GM18507 (cell line): Measurements from ENCODE around the gene LIN7C.
A peak's percentile ranks its signal among the peaks of the same experiment; 100 is the strongest.

Experiments
- DNase-seq: peaks from one replicate; pipeline ENCODE4 v3.0.0; 2011; ENCODE audit warnings: low read depth; ENCODE audit not compliant: insufficient read length; ENCODE audit errors: extremely low spot score
- FAIRE-seq: peaks from 2 replicates; lab custom pipeline; 2011; peaks lifted over from hg19 to GRCh38; lab: Jason Lieb, UNC

LIN7C gene

GRCh38 chr11:27472398-27473016 lies 34.1 kb downstream of the LIN7C start, which contains the start of gene LGR4:
LGR4 (minus strand) TSS chr11:27472790; CDS start chr11:27472302, 488 bp downstream.
- DNase-seq, result peak; percentile 29
- FAIRE-seq, result no peak

DNA sequence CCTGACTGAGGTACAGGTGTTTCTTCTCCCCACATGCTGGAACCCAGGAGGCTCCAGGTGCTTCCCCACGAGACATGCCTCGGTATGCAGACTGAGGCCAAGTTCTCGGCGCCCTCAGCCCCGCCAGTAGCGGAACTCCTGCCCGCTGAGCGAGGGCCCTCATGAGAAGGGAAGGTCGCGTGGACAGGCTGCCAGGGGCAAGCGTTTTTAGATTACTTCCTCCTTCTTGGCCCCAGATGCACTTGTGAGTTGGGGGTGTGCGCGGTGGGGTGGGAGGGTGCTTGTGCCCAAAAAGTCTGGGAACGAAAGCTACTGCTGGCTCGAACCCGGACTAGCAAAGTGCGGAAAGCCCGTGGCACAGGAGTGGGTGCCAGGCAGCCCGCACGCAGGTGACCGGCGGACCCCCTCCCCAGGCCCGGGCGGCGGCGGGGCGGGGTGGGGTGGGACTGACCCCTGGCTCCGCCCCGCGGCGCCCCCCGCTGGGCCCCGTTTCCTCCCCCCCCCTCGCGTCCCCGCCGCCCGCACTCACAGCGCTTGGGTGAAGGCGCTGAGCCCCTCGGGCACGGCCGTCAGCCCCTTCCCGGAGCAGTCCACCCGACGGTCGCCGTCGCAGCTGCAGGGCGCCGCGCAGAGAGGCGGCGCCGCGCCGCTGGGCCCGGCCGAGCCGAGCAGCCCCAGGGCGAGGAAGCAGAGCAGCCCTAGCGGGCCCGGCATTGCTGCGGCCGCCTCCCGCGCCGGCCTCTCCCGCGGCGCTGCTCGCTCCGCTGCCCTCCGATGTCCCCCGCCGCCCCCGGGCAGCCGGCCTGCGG lies 34.8 kb downstream of the LIN7C start:
- FAIRE-seq (no peak), DNase-seq (no peak)

DNA sequence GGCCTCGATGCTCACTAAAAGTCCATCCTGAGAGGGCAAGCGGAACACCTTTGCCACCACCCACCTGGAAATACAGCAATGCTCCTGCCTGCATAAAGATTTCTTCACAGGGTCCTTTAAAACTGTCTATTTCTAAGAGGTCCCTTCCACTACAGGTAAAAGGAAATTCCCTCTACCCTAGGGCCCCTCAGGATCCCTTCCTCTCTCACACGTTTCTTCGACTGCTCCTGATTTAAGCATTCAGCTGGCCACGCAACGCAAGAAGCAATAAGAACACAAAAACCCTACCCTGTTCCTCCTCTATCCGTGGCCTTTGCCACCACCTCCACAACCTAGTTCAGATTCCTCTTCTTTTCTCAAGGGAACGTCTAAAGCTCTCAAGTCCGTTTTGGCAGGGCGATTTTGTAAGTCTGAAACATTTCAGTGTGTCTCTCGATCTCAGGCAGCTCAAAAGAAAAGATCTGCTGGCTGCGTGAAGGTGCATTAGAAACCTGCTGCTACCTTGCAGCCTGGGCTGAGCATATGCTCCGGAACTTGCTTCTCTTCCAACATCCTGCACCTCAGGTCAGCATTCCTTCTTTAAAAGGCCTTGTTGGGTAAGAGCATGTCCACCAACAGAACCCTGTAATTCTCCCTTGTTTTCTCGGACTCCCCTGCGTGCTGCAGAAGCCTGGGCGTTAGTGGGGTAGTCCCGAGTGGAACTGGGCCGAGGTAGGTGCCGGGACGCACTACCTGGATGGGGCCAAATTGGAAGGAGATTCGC lies 35.6 kb downstream of the LIN7C start:
- DNase-seq (no peak), FAIRE-seq (no peak)

DNA sequence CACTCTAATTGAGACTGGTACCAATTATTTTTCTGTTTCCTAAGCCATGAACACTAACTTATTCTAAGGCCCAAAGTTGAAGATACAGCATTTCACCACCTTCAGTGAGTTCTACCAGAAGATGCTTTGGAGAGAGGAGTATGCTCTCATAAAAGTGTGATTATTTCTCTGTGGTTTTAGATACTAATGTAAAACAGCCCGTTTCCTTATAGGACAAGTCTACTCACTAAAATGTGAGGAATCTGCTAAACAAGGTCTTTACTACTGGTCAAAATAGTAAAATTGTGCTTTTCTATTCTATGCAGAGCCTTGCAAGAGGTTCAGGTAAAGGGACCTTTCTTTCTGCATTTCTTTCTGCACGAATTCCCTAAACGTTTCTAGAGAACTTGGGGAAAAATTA lies 36.4 kb downstream of the LIN7C start:
- FAIRE-seq (no peak), DNase-seq (no peak)

DNA sequence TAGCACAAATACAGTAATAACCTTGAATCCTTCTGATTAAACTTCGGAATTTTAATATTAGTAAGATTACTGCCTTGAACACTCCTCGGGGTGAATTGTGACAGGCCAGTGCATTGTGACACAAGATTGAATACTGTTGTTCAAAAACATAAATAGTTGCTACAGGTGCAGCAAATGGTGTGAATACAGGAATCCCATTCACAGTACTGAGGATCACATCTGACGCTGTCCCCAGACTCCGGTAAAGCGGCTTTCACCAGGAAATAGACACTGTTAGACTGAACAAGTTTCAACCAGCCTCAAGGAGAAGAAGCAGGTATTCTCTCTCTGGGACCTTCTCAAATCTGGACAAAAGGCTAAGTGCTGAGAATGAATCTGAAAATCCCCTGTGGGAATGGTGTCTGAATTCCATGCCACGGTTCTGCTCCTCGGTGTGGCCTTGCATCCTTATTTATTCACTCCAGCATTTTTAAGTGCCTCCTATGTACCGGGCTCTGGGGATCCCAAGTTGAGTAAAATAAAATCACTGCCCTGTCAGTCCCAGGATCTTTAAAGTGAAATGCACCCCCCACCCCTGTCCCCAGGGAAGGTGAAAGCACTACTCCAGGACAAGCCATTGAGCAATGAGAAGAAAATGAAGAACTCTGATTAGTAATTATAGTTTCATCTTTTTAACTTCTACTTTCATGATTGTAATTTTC lies 37.4 kb downstream of the LIN7C start:
- FAIRE-seq, result no peak
- no peak for DNase-seq

- FAIRE-seq (no peak), DNase-seq (no peak)
These were observed 38.2 kb downstream of the LIN7C start for GRCh38 chr11:27468209-27468994.

- DNase-seq, result no peak
- no peak for FAIRE-seq
These were observed 39.2 kb downstream of the LIN7C start for GRCh38 chr11:27467181-27467913.

DNA sequence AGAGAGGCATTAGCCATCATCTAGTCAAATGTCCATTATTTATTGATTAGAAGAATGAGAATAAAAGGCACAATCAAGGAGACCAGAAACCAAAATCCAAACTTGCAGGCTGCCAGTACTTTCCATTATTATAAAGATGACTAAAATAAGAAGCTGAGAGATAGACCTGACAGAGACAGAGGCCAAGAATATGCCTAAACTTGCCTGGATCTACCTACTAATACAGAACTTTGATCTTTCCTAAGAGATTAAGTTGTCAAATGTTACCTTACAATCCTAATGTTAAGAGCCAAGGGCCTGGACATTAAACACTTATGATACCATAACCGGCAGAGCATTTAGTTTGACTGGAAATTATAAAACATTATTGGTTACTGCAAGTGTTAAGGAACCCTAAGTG lies 40.2 kb downstream of the LIN7C start:
- no peak for FAIRE-seq
- DNase-seq, result no peak

DNA sequence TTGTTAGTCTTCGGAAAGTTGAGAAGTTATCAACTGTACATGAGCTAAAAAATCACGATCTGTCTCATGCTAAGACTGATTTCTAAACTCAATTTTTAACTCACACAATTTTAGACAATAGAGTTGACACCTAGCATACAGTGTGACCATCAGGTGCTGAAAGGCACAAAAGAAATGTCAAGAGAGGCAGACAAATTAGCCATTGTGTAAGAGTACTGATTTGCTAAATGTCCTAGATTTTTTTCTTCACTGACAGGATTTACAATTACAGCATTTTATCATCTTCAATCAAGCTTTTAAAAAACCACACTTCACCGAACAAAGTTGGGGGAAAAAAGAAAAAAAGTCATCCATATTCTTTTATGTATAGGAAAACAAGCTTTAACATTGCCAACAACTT lies 40.9 kb downstream of the LIN7C start:
- no peak for DNase-seq
- FAIRE-seq, result no peak

- FAIRE-seq, result no peak
- no peak for DNase-seq
These were observed 41.7 kb downstream of the LIN7C start for GRCh38 chr11:27464909-27465308.

- no peak for FAIRE-seq
- DNase-seq, result no peak
These were observed 42.3 kb downstream of the LIN7C start for GRCh38 chr11:27464289-27464696.

GRCh38 chr11:27462543-27462942 lies 44.0 kb downstream of the LIN7C start:
- FAIRE-seq, result no peak

GRCh38 chr11:27460158-27460978 lies 46.2 kb downstream of the LIN7C start:
- no peak for DNase-seq
- FAIRE-seq, result no peak

More at GRCh38 chr11:27462543-27462942, 44.0 kb downstream of the LIN7C start:
- DNase-seq, result no peak

- no peak for FAIRE-seq
- no peak for DNase-seq
These were observed 47.4 kb downstream of the LIN7C start for GRCh38 chr11:27459191-27459590.

- no peak for FAIRE-seq
- no peak for DNase-seq
These were observed 48.4 kb downstream of the LIN7C start for GRCh38 chr11:27458182-27458581.

GRCh38 chr11:27456795-27457329 lies 49.7 kb downstream of the LIN7C start:
- no peak for FAIRE-seq

DNA sequence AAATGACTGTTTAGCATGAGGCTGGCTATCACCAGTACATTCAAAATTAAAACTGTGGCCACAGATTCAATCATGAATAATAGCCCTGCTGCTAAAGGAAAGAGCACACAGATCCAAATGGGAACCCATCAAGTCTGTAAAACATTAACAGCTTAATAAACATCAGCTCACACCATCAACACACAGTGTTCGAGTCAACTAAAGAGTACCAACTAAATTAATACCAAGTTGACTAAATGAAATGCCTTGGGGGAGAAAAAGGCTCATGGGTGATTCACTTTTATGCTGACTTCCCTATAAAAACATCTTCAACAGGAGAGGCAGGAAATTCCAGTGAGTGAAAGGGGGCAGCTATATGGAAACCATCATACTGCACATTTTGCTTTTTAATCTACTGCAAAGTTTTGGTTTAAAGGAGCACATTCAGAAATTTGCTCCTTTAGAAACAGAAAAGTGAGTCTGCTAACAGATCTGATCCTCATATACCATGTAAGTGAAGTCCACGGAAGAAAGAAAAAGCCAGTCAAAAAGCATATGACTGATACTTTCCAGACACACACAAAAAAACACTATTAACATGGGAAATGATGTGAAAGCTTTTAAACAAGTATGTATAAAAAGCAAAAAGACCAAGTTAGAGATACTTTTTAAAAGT lies 50.3 kb downstream of the LIN7C start:
- no peak for DNase-seq
- FAIRE-seq, result no peak

More at GRCh38 chr11:27456795-27457329, 49.7 kb downstream of the LIN7C start:
- DNase-seq, result no peak
